Measurements from ENCODE around the gene TIMP2.

TIMP2 gene

GRCh38 chr17:78901806-78902205 is 23.4 kb downstream of the TIMP2 start:
- Histone ChIP-seq H3K9me3 (ENCODE audit: control insufficient read depth, insufficient read depth, low read length) (no peaks in the 10 kb centered on the region), H3K79me2 (ENCODE audit: control insufficient read depth, low read length) (no peaks in the 10 kb centered on the region), H3K4me1 (ENCODE audit: control insufficient read depth, low read length) (no peaks in the 10 kb centered on the region), H4K20me1 (ENCODE audit: control insufficient read depth, insufficient read depth, low read depth, low read length) (no peaks in the 10 kb centered on the region), H3K27me3 (ENCODE audit: control insufficient read depth, low read length) (peaks cover 9% of the 10 kb centered on the region; the same call in 1 of the 2 replicates), H3K4me3 (ENCODE audit: low read length) (no peak overlapping the region), H3K9me2 (replicated peaks; ENCODE audit: control insufficient read depth, low read length) (no peaks in the 10 kb centered on the region), H3K27ac (ENCODE audit: low read depth, low read length) (no peak overlapping the region), H3K4me2 (ENCODE audit: low read length) (no peak overlapping the region), H3F3A (ENCODE audit: control insufficient read depth, insufficient read depth) (no peaks in the 10 kb centered on the region), H3K36me3 (ENCODE audit: control insufficient read depth, low read length) (no peaks in the 10 kb centered on the region)
- TF ChIP-seq CTCF (IDR thresholded peaks at IDR 0.05; ENCODE audit: low read depth, low read length, poor library complexity, severe bottlenecking) (no peak), EZH2phosphoT487 (IDR thresholded peaks at IDR 0.05; ENCODE audit: borderline replicate concordance, low read length) (no peak)

GRCh38 chr17:78900816-78901215 is 24.4 kb downstream of the TIMP2 start:
- no peaks in the 10 kb centered on the region for H4K20me1 ChIP-seq (ENCODE audit: control insufficient read depth, insufficient read depth, low read depth, low read length)
- no peaks in the 10 kb centered on the region for H3K9me2 ChIP-seq (replicated peaks; ENCODE audit: control insufficient read depth, low read length)
- H3K4me3 ChIP-seq (ENCODE audit: low read length) = no peak overlapping the region
- peaks cover 12% of the 10 kb centered on the region; the same call in 1 of the 2 replicates for H3K27me3 ChIP-seq (ENCODE audit: control insufficient read depth, low read length)
- TF ChIP-seq CTCF (IDR thresholded peaks at IDR 0.05; ENCODE audit: low read depth, low read length, poor library complexity, severe bottlenecking) (no peak), EZH2phosphoT487 (IDR thresholded peaks at IDR 0.05; ENCODE audit: borderline replicate concordance, low read length) (no peak)
- H3K9me3 ChIP-seq (ENCODE audit: control insufficient read depth, insufficient read depth, low read length) = no peaks in the 10 kb centered on the region
- no peak overlapping the region for H3K4me2 ChIP-seq (ENCODE audit: low read length)
- no peaks in the 10 kb centered on the region for H3K36me3 ChIP-seq (ENCODE audit: control insufficient read depth, low read length)
- no peaks in the 10 kb centered on the region for H3K79me2 ChIP-seq (ENCODE audit: control insufficient read depth, low read length)
- no peaks in the 10 kb centered on the region for H3F3A ChIP-seq (ENCODE audit: control insufficient read depth, insufficient read depth)
- no peak overlapping the region for H3K27ac ChIP-seq (ENCODE audit: low read depth, low read length)
- H3K4me1 ChIP-seq (ENCODE audit: control insufficient read depth, low read length) = no peaks in the 10 kb centered on the region

GRCh38 chr17:78899361-78900260 is 25.6 kb downstream of the TIMP2 start:
- no peaks in the 10 kb centered on the region for H3K9me2 ChIP-seq (replicated peaks; ENCODE audit: control insufficient read depth, low read length)
- TF ChIP-seq CTCF (IDR thresholded peaks at IDR 0.05; ENCODE audit: low read depth, low read length, poor library complexity, severe bottlenecking) = no peak
- no peak for TF ChIP-seq EZH2phosphoT487 (IDR thresholded peaks at IDR 0.05; ENCODE audit: borderline replicate concordance, low read length)
- no peaks in the 10 kb centered on the region for H3K36me3 ChIP-seq (ENCODE audit: control insufficient read depth, low read length)
- no peaks in the 10 kb centered on the region for H3F3A ChIP-seq (ENCODE audit: control insufficient read depth, insufficient read depth)
- H3K27me3 ChIP-seq (ENCODE audit: control insufficient read depth, low read length) = peaks cover 16% of the 10 kb centered on the region; the same call in 1 of the 2 replicates
- no peaks in the 10 kb centered on the region for H4K20me1 ChIP-seq (ENCODE audit: control insufficient read depth, insufficient read depth, low read depth, low read length)
- no peak overlapping the region for H3K27ac ChIP-seq (ENCODE audit: low read depth, low read length)
- H3K4me3 ChIP-seq (ENCODE audit: low read length) = no peak overlapping the region
- H3K4me2 ChIP-seq (ENCODE audit: low read length) = no peak overlapping the region
- no peaks in the 10 kb centered on the region for H3K4me1 ChIP-seq (ENCODE audit: control insufficient read depth, low read length)
- H3K79me2 ChIP-seq (ENCODE audit: control insufficient read depth, low read length) = no peaks in the 10 kb centered on the region
- H3K9me3 ChIP-seq (ENCODE audit: control insufficient read depth, insufficient read depth, low read length) = no peaks in the 10 kb centered on the region

Measured in DOHH2 (cell line).